HL-60 (cell line): ENCODE measurements around the gene POU2F3.

ENCODE experiments used
- CTCF ChIP-seq: IDR thresholded peaks from one replicate; pipeline ENCODE4 v1.5.1; 2011; ENCODE audit warnings: low read length, control low read depth, inconsistent platforms; ENCODE audit not compliant: insufficient read depth
- POLR2AphosphoS5 ChIP-seq: IDR thresholded peaks from 2 replicates; pipeline ENCODE4 v1.6.1; 2012; ENCODE audit warnings: low read depth

GRCh38 chr11:120211522-120212258 lies 28.2 kb upstream of the POU2F3 start:
- TF ChIP-seq POLR2AphosphoS5, result no peak
- TF ChIP-seq CTCF, result no peak
